GM18861 (cell line): ENCODE results near the gene APMAP.

Experiments used
- ATAC-seq: cut with Tn5 transposase; IDR thresholded peaks from one replicate; pipeline ENCODE4 v1.9.1; 2021; ENCODE audit not compliant: unreplicated experiment

APMAP gene

DNA sequence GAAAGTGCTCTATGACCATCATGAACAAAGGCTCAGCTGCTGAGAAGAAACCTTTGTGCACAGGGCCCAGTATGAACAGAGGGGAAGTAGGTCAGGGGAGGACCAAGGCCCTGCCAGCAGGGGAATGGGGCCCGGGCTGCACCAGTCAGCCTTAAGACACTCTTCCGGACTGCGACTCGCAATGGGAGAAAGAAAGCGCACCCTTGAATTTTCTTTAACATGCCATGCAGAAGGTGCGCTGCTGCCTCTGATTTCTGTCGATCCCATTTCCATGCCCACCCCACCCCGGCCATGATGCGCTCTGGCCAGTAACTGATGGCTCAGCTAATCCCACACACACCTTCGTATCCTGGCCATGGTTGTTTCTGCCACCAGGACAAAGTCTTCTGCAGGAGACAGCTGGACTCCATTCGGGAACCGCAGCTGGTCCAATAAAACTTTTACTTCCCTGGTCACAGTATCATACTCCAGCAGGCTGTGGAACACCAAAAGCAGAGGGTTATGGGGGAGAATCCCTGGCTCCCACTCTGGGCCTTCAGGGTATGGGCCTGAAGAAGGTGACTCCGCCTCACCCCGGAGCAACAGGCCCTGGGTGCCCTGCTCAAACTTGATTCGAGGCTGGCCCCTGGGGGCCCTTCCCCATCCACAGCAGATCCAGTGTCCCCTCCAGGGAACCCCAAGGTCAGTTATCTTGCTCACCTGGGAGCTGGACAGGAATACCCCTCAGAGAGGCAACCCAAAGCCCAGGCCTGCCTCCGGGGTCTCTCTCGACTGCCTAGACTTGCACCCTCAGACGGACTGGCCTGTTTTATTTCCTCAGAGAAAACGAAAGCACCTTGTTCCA is 23.1 kb downstream of the APMAP start:
- ATAC-seq, result no peak

DNA sequence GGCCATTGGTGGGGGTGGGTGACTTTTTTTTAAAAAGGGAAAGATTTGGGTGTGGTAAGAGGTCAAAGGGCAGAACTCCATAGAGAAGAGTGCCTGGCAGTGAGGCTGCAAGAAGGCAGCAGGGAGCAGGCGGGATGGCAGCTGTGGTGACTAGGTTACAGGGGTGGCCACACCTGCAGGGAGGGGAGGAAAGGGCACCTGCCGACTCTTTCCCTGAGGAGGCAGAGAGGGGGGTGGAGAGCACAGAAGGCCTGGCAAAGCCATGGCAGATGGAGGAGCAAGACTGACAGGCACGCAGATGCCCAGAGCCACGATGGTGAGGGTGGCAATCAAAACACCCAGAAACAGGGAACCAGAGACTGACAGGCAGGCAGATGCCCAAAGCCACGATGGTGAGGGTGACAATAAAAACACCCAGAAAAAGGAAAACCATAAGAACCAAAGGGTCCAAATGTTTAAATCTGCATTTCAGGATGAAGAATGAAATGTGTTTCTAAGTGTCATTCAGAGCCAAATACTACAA is 24.2 kb downstream of the APMAP start:
- no peak for ATAC-seq

DNA sequence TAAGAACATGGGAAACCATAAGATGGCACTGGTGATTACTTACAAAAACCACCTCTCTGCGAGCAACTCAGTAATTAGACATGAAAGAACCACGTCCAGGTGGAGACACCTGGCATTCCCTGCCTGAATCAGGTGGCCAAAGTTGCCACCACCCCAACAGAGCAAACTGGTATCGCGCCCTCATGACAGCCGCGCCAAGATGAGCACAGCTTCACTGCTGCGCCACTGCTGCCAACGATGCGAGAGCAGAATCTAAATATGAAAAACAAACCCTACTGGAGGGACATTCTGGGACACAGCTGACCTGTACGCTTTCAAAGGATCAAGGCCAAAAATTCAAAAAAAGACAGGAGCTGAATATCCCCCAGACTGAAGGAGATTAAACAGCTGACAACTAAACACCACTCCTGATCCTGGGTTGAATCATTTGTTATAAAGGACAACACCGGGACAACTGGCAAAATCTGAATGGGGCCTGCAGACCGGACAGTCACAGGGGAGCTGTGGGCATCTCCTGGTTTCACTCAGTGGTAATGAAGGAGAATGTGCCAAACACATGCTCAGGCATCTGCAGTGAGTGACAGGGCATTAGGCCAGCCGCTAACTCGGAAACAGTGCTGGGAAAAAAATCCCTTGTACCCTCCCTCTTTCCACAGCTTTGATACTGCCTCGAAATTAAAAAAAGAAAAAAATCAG is 26.1 kb downstream of the APMAP start:
- no peak for ATAC-seq

DNA sequence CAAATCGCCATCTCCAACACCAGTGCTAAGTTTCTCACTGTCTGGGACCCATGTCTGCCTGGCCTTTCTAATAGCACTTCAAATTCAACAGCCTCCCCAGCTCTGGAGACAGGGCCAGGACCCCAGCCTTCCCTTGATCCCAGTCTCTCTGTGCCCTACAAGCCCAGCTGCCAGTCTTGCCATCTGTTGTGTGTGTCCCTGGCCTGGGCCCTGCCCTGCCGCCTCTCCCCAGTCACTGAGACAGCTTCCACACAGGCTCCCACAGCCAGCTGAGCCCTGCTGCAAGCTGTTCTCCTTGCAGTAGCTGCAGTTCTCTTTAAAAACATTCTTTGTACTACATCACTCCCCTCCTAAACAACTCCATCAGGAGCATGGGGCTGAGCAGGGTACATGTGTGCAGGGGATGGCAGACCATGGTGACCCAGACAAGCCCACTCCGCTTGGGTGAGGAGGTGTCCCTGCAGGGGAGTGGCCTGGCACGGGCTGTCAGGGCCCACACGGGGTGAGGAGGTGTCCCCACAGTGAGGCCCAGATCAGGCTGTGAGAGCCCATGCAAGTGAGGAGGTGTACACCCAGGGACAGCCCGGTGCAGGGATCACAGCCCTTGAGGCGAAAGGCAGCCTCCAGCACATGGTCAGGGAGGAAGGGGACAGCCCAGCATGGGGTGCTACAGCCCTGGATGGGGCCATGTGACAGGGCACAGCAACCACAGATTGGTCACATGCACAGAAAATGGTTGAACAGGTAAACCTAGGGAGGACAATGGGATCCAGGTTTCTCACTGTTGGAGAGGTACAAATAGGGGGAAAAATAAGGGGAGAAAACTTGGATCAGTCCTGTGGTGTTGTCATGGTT is 27.3 kb downstream of the APMAP start:
- no peak for ATAC-seq

DNA sequence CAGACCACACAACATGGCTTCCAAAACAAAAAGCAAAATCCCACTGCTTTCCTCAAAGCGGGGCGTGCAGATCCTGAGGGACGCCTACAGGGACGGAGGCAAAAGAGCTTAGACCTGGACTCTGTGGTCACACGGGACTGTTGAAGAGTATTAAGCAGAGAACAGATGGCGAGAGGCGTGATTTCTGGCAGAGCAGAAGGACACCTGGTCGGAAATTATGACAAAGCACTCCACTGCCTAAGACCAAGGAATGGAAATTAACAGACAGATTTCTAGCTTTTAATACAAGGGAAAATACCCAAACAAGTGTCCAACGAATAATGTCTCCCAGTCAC is 28.1 kb downstream of the APMAP start:
- no peak for ATAC-seq

DNA sequence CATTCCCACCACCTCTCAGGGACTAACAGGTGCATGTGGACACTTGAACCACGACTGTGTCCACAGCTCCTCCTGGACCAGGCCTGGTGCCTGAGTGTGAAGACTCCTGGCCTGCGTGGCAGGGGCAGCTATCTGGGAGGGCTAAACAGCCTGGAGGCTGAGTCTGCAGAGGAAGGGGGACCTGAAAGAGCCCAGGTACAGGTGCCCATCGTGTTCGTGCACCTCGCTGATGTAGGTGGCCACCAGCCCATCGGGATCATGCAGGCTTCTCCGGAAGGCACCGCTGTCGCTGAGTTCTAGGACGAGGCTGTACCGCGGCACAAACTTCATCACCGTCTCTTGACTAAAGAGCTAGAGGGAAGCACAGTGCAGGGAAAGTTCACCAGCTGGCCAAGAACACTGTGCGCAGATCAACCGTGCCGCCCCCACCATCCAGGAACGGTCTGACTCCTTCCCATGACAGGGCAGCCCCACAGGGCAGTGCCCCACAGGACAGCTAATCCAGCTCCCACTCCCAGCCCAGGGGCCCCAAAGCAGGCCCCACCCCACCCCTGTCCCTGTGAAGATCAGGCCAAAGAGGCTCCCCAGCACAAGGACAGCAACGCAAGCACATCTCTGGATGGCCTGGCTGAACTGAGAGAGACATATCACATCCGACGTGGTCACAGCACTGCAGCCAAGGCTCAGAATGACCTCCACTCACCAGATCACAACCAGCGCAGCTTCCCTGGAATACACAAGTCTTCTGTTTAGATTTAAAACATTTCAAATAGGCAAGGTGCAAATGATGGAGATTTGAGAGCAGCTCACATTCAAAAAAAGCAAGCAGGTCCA is 28.7 kb downstream of the APMAP start:
- ATAC-seq, result no peak

DNA sequence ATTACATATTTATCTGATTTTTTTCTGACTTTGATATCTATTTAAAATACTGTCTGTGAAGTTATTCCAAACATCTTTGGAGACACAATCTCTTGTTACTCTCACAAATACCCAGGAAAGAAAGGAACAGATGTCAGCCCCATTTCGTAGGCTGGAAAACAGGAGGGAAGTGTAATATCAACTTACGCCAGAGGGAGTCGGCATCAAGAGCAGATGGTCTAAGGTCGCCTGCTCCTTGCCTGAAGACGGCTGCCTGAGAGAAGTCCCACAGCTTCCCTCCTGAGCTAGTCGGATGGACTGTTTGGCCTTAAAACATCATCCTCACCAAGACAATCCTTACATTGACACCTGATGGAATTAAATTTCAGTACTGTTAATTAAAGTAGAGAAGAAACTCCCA is 30.0 kb downstream of the APMAP start:
- no peak for ATAC-seq

DNA sequence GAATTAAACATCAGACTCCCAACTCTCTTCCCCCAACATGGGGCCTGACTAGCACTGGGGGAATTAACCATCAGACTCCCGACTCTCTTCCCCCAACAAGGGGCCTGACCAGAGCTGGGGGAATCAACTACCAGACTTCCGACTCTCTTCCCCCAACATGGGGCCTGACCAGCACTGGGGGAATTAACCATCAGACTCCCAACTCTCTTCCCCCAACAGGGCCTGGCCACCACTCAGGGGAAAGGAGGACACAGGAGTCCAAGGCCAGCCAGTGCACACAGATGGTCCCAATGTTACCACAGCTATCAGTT is 30.4 kb downstream of the APMAP start:
- ATAC-seq, result no peak

DNA sequence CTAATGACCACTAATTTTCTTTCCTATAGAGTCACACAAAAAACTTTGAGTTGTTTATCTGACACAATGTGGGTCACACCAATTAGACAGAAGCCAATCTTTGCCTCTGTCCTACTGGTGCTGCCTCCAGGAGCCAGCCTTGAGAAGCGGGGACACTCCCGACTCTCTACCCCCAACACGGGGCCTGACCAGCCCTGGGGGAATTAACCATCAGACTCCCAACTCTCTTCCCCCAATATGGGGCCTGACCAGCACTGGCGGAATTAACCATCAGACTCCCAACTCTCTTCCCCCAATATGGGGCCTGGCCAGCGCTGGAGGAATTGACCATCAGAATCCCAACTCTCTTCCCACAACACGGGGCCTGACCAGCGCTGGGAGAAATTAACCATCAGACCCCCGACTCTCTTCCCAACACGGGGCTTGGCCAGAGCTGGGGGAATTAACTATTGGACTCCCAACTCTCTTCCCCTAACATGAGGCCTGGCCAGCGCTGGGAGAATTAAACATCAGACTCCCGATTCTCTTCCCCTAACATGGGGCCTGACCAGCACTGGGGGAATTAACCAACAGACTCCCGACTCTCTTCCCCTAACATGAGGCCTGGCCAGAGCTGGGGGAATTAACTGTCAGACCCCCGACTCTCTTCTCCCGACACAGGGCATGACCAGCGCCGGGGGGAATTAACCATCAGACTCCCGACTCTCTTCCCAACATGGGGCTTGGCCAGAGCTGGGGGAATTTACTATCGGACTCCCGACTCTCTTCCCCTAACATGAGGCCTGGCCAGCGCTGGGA is 31.0 kb downstream of the APMAP start:
- ATAC-seq, result no peak

DNA sequence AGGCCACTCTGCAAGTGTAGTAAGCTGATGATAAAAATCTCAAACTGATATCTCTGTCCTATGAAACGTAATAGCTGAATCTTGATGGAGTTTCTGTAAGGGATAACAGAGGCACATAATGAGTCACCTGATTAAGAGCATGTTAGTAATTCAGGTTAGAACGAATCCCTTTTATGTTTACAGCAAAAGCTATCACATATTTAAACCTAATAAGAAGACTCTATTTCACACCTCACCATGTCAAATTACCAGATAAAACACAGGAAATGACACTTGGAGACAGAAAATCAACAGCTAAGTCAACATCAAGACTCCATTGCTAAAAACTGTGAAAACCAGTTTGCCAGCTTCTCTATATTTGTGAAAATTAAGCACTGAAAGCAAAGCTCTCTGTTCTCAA is 31.7 kb downstream of the APMAP start:
- ATAC-seq, result no peak

DNA sequence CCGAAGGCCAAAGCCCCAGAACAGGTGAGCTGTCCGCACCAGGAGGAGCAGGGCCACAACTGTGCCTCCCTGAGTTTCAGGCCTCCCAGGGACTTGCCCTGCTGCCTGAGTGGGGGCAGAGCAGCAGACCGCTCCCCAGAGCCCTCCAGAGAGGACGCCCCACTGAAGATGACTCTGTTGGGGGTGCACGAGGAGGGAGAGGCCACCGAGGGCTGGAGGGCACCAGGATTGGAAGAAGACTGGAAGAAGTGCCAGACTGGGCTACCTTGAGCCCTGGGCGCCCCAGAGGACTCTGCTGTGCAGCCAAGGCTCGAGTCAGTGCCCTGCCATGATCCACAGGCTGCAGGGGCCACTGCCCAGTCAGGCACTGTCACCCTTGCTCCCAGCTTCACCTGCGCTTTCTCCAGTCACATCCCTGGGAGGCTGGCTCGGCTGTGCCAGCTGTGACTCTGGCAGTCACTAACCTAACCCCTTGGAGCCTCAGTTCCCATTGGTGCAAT is 32.2 kb downstream of the APMAP start:
- ATAC-seq, result no peak

DNA sequence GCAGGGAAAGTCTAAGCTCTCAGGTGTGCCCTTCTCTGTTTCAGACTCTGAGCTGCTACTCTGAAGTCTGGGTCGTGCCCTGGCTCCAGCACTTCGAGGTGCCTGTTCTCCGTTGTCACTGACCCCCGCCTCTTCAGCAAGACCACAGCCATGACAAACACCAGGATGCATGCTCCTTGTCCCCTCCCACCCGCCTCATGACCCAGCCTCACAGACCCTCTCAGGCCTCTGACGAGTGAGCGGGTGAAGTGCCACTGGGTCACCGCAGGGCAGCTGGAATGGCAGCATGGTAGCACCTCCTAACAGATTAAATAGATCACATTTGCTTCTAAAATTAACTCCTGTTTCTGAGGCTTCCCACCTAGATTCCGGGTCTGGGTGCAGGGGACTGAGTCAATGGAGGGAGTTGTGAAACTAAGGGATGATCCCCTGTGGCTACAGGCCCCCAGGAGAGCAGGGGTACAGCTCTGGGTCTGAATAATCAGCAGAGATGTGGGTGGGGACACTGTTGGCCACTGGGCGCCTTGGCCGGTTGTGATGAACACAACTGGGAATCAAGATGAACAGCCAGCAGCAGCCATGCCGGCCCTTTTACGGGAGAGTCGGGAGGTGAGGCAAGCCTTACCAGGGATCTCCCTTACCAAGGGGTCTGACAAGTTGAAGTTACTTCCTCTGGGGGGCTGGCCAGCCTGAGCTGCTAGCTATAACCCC is 32.8 kb downstream of the APMAP start:
- ATAC-seq, result no peak

DNA sequence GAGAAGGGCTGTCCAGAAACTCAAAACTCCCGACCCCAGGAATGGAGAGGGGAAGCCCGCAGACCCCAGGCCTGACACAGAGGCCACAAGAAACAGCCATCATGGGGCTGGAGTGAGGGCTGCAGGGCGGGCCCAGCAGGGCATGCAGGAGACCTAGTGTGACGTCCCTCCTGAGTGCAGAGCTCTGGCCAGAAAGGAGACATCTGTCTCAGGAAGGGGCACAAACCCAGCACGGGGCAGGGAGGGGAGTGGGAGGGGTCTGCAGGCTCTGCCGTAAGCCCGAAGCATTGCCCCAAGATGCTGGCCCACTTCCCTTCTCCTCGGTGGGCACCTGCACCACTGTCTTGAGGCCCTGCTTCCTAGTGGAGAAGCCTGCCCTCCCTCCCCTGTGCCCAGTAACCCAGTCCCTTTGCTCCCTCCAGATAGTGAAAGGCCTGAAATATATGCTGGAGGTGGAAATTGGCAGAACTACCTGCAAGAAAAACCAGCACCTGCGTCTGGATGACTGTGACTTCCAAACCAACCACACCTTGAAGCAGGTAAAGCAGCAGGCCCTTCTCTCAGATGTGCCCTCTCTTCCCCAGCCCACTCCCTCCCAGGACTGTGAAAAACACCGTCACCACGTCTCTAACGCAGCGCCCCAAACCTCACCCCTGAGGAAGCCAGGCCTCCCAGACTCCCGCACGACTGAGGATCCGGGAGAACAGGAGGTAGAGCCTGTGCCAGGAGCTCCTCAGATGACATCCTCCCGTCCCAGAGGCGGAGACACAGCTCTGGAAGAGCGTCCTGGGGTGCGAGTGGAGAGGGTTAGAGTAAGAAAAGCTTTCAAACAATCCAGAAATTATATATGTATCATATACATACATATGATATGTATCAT is 33.8 kb downstream of the APMAP start:
- no peak for ATAC-seq

DNA sequence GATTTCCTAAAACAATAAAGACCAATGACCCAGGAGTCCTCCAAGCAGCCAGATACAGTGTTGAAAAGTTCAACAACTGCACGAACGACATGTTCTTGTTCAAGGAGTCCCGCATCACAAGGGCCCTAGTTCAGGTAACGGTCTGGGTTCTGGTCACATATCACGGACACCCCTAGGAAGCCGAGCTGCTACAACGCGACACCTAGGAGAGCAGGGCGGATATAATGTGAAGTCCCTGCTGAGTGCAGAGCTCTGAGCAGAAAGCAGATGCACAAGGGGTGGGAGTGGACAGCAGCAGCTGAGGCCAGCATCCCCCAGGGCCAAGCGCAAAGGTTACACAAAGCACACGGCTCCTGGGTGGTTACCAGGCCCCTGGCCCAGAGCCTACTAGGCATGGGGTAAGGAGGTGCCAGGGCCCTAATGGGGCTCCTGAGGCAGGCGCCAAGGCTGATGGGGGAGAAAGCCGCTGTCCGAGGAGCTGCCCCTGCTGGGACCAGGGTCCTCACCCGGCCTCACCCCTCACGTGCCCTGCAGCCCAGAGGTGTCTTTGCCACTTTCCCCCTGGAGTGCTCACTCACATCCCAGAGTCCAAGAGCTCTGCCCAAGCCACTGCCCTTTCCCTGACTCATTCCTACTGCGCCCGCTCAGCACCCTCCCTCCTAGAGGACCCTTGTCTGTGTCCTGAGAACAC is 35.1 kb downstream of the APMAP start:
- ATAC-seq, result no peak

DNA sequence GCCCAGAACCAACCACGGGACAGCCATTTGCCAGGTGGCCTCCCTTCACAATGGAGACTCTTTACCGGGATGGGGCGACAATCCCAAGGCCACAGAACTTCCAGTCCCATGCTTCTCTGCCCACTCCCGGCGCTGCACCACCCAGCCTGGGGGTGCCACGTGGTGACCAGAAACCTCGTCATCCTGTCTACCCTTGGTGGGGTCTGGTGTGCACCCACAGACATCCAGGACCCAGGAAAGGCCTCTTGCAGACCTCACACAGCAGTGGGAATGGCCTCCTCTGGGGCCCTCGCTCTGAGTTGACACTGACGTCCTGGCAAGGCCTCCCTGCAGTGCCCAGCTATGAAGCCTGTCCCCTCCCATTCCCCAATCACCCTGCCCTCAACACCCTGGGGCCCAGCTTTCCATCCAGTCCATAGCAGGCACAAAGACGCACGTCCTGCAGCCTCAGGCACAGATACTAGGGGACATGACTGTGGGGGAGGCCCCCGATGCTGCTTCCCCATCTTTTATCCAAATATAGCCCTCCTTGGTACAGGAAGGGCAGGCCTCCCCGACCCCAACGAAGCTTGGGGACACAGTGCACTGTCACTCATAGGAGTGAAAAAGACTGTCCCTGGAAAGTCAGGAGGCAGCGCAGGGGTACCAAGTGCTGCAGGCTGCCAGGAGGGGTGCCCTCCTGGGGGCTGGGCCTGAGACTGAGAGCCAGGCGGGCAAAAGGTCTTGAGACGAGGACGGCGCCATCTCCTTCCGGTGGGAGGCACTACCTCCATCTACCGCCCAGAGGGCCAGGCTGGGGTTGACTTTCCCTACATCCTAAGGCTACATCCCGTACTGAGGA is 36.3 kb downstream of the APMAP start:
- no peak for ATAC-seq

DNA sequence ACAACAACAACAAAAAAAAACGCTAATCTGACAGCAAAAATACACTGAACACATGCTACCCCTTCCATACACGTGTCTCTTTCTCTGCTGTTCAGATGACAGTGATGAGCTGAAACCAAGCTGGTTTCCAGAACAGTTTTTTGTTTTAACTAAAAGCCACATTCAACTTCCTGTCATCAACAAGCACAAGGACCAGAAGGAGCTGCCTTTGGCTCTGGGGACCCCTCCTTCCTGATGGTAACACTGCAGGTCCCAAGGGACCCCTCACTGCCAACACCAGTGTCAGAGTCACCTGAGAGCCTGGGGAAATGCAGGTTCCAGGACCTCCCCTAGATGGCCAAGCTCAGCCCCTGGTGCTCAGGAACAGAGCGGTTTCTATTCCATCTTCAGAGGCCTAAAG is 37.5 kb downstream of the APMAP start:
- ATAC-seq, result peak; percentile 77

DNA sequence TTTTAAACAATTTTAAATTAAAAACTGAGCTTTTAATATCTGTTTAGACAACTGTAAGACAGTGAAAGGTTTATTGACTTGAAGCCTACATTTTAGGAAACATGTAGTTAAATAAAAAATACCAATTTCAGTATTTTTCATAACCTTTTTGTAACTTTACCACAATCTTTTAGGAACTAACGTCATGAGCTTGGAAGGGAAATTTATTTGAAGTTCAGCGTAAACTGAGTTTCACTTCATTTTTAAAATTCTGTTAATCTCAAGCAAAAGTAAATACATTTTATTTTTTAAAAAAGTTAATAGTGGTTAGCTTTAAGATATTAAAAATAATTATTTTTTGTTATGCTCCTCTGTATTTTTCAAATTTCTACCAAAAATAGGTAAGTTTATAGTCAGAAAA is 38.0 kb downstream of the APMAP start:
- no peak for ATAC-seq
